Transverse colon (tissue), 4 donors: ENCODE measurements around the gene KCNJ6.

Experiments
- CTCF ChIP-seq, 5 experiments: fragments of 200-600 bp in 3 of 5; fragments of 450-650 bp in 2 of 5; sonication (generic) in 3 of 5; IDR thresholded peaks; 1 replicate in 2 of 5; 2 replicates in 3 of 5; pipeline ENCODE4 v1.5.1; 2016 to 2017; ENCODE audit warnings: antibody characterized with exemption in 5 of 5, inconsistent platforms in 3 of 5, mild to moderate bottlenecking in 2 of 5, moderate library complexity in 1 of 5
- EP300 ChIP-seq: sonication (generic); formaldehyde crosslinking; IDR thresholded peaks from one replicate; pipeline ENCODE4 v1.6.1; 2017; ENCODE audit warnings: antibody characterized with exemption, low read depth
- POLR2A ChIP-seq: fragments of 450-650 bp; IDR thresholded peaks from one replicate; pipeline ENCODE4 v1.6.1; 2016; ENCODE audit warnings: antibody characterized with exemption, mild to moderate bottlenecking, moderate library complexity
- POLR2AphosphoS5 ChIP-seq, 3 donors: sonication (generic); formaldehyde crosslinking; IDR thresholded peaks; one replicate each; pipeline ENCODE4 v1.6.1; 2016; ENCODE audit warnings: antibody characterized with exemption in 3 of 3

GRCh38 chr21:37587635-37588177, 328.6 kb downstream of the KCNJ6 start:
- TF ChIP-seq CTCF (IDR thresholded peaks at IDR 0.05) (no peak), POLR2AphosphoS5 (IDR thresholded peaks at IDR 0.05) (no peak), EP300 (no peak), POLR2A (no peak)
